Omental fat pad (tissue), 4 donors: ENCODE data around the gene MYH2. TPM values are rescaled to one million over a fixed set of nuclear protein-coding genes. Genes with fewer than 3 reads are reported as not detected.

Experiments
- ATAC-seq: fragments of 150-250 bp; one replicate; pipeline ENCODE4 v1.9.1; 2016; ENCODE audit warnings: mild to moderate bottlenecking, moderate library complexity; ENCODE audit not compliant: low FRiP score
- DNase-seq: peaks from one replicate; pipeline ENCODE4 v3.0.0-alpha.2; 2019; ENCODE audit warnings: low spot score
- CTCF ChIP-seq, 3 donors: fragments of 450-650 bp; IDR thresholded peaks; one replicate each; pipeline ENCODE4 v1.5.1; 2016 to 2017; ENCODE audit warnings: antibody characterized with exemption in 3 of 3, mild to moderate bottlenecking in 3 of 3, moderate library complexity in 2 of 3
- total RNA-seq, 4 donors: library from RNA; depleted of rRNA; stranded (reverse); fragments of >200 nt; gene quantifications; one replicate each; pipeline ENCODE4 v1.1.0, GENCODE V29; 2016

The MYH2 gene
- total RNA-seq, 4 donors from 2014 or later, result 0.12 TPM; not detected in 3

DNA sequence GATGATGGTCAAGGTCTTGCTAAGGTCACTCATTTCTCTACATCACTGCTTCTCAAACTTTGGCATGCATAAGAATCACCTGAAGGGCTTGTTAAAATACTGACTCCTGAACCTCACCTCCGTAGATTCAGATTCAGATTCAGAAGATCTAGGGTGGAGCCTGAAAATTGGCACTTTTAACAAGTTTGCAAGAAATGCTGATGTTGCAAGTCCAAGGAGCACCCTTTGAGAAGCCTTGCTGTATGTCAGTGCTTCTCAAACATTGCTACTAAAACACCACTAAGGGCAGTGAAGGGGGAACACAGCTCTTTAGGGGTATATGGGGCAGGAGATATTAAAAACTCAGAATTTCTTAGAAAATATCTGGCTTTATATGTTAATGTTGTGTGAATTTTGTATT, 17.4 kb downstream of the MYH2 start:
- DNase-seq (no peak), ATAC-seq (no peak)
- TF ChIP-seq CTCF (IDR thresholded peaks at IDR 0.05), result no peak

- no peak for ATAC-seq
Measured at GRCh38 chr17:10527419-10527818, 22.0 kb downstream of the MYH2 start.

DNA sequence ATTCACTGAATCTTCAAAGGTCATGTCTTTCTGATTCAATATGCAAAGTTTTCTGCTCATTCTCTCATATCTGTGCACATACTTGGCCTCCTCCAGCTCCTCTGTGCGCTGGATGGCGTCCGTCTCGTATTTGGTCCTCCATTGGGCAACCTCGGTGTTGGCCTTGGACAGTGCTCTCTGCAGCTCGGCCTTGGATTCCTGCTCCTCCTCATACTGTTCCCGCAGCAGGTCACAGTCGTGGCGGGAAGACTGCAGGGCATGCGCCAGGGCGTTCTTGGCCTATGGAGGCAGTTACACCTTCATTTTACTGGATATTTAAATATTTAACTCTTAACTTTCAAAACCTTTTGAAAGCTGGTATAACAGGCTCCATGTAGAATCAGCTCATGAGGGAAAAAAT, 22.9 kb downstream of the MYH2 start:
- ATAC-seq, result no peak

More at GRCh38 chr17:10527419-10527818, 22.0 kb downstream of the MYH2 start:
- TF ChIP-seq CTCF (IDR thresholded peaks at IDR 0.05), result no peak
- no peak for DNase-seq

GRCh38 chr17:10523064-10523463, 26.4 kb downstream of the MYH2 start:
- no peak for TF ChIP-seq CTCF (IDR thresholded peaks at IDR 0.05)
- no peak for DNase-seq
- no peak for ATAC-seq

More for the DNA sequence above, 22.9 kb downstream of the MYH2 start:
- TF ChIP-seq CTCF (IDR thresholded peaks at IDR 0.05), result no peak
- no peak for DNase-seq

GRCh38 chr17:10521949-10522348, 27.5 kb downstream of the MYH2 start:
- no peak for TF ChIP-seq CTCF (IDR thresholded peaks at IDR 0.05)
- ATAC-seq, result no peak
- no peak for DNase-seq

GRCh38 chr17:10518271-10519037, 31.0 kb downstream of the MYH2 start, which contains the start of gene MYH1:
Gene MYH1 (minus strand): TSS chr17:10518542. CDS start chr17:10516642, 1,900 bp downstream.
- DNase-seq (no peak), ATAC-seq (no peak)
- TF ChIP-seq CTCF (IDR thresholded peaks at IDR 0.05), result no peak

GRCh38 chr17:10516638-10517037, 32.8 kb downstream of the MYH2 start:
- no peak for TF ChIP-seq CTCF (IDR thresholded peaks at IDR 0.05)
- no peak for DNase-seq
- ATAC-seq, result no peak
